Subcutaneous adipose tissue (tissue), 4 donors: ENCODE data around the gene UTP14C. TPM values are rescaled to one million over a fixed set of nuclear protein-coding genes. Genes with fewer than 3 reads are reported as not detected.

Experiments
- CTCF ChIP-seq: fragments of 450-650 bp; IDR thresholded peaks from one replicate; pipeline ENCODE4 v1.5.1; 2016; ENCODE audit warnings: low read depth, mild to moderate bottlenecking, control low read depth, antibody characterized with exemption, moderate library complexity
- total RNA-seq, 4 donors: library from RNA; depleted of rRNA; stranded (reverse); fragments of >200 nt; gene quantifications; one replicate each; pipeline ENCODE4 v1.1.0, GENCODE V29; 2016

UTP14C gene
- total RNA-seq, 4 donors from 2014 or later = 12.9 to 22.0 (median 19.3) TPM

DNA sequence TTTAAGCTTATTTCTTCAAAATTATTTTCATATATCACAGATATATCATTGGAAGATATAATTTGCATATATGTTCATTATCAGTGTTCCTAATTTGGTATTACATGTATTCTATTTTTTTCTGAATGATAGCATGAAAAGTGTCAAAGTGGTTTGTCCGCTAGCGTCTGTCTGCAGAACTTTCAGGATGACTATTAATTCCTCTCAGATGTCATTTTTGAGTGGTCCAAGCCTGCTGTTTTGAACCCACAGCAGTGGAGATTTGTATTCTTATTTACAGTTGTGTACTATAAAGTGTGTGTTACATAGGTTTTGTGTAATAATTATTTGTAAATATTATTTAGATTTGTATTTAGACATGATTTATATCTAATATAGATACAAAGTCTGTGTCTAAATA is 8.5 kb downstream of the UTP14C start:
- TF ChIP-seq CTCF = no peak

DNA sequence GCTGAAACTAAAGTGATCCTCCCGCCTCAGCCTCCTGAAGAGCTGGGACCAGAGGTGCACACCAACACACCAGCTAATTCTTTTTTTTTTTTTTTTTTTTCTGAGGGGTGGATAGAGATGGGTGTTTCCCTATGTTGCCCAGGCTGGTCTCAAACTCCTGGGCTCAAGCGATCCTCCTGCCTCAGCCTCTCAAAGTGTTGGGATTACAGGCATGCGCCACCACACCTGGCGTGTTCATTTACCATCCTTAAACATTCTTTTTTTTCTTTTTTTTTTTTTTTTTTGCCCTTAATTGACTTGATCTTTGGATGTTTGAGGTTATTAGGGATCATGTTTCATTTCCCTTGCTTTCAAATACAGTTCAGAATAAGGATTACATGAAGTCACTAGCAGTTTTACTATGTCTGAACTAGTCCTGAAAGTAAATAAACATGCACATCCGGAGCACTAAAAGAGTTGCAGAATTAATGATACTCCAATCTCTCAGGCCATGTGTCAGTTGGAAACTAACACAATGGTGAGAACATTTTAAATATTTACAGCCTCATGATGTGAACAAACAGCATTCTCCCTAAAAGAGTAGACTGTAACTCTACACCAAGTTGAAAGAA is 10.2 kb downstream of the UTP14C start:
- TF ChIP-seq CTCF = no peak

- TF ChIP-seq CTCF = no peak
Observed at GRCh38 chr13:52036037-52036436, 11.5 kb downstream of the UTP14C start.

- TF ChIP-seq CTCF = no peak
Observed at GRCh38 chr13:52043675-52044074, 19.2 kb downstream of the UTP14C start.

GRCh38 chr13:52047463-52047862 is 23.0 kb downstream of the UTP14C start:
- no peak for TF ChIP-seq CTCF

GRCh38 chr13:52048516-52048915 is 24.0 kb downstream of the UTP14C start:
- TF ChIP-seq CTCF = no peak

- no peak for TF ChIP-seq CTCF
Observed at GRCh38 chr13:52051400-52051799, 26.9 kb downstream of the UTP14C start.
